Upper lobe of right lung (tissue), 1 donor: ENCODE results near the gene SLC15A3. TPM values are rescaled to one million over a fixed set of nuclear protein-coding genes. Genes with fewer than 3 reads are reported as not detected.

Experiments
- ATAC-seq: fragments of 200-7000 bp; cut with Tn5 transposase; one replicate; pipeline ENCODE4 v1.9.1; 2020; ENCODE audit warnings: mild to moderate bottlenecking, moderate library complexity
- DNase-seq: peaks from one replicate; pipeline ENCODE4 v3.0.0-alpha.2; 2020
- H3K27ac ChIP-seq: fragments of 200-600 bp; one replicate; pipeline ENCODE4 v1.8.0; 2022
- H3K27me3 ChIP-seq: fragments of 200-600 bp; one replicate; pipeline ENCODE4 v1.8.0; 2022; ENCODE audit warnings: mild to moderate bottlenecking
- H3K36me3 ChIP-seq: fragments of 200-600 bp; one replicate; pipeline ENCODE4 v1.8.0; 2022
- H3K4me1 ChIP-seq: fragments of 200-600 bp; one replicate; pipeline ENCODE4 v1.8.0; 2022
- H3K4me3 ChIP-seq: fragments of 200-600 bp; one replicate; pipeline ENCODE4 v1.8.0; 2022; ENCODE audit warnings: mild to moderate bottlenecking
- H3K9me3 ChIP-seq: fragments of 200-600 bp; one replicate; pipeline ENCODE4 v1.8.0; 2022
- CTCF ChIP-seq: fragments of 200-600 bp; IDR thresholded peaks from one replicate; pipeline ENCODE4 v1.8.0; 2022; ENCODE audit warnings: antibody characterized with exemption
- intact Hi-C: fragments of 100-400 bp; cut with DNase I; formaldehyde crosslinking; loops from one replicate; pipeline ENCODE4 v1.11.0; 2022
- total RNA-seq: library from RNA; stranded (reverse); fragmentation: NEBNext Ultra II Directional; extraction: Animal tissue kit (Norgen Biotek cat#: 25700); gene quantifications from one replicate; pipeline ENCODE4 v1.2.1, GENCODE V29; 2021
- donor health status: DM: no; HTN: yes; CAD: no; lungs with severe emphysema.

SLC15A3 gene
- total RNA-seq, 1 donor from 2014 or later, result 139 TPM

- H3K36me3 ChIP-seq, result peaks cover 24% of the 10 kb centered on the region
- no peak overlapping the region for H3K4me3 ChIP-seq
- intact Hi-C loops, result no loop called here
- H3K27me3 ChIP-seq, result no peaks in the 10 kb centered on the region
- no peaks in the 10 kb centered on the region for H3K9me3 ChIP-seq
- no peak for DNase-seq
- TF ChIP-seq CTCF, result no peak
- H3K27ac ChIP-seq, result no peak overlapping the region
- no peak for ATAC-seq
- peaks cover 19% of the 10 kb centered on the region for H3K4me1 ChIP-seq
These were observed 5.2 kb downstream of the SLC15A3 start for GRCh38 chr11:60946601-60947264.

- intact Hi-C loops, result no loop called here
- Histone ChIP-seq H3K27me3 (no peaks in the 10 kb centered on the region), H3K9me3 (no peaks in the 10 kb centered on the region), H3K36me3 (peaks cover 35% of the 10 kb centered on the region), H3K4me3 (no peak overlapping the region), H3K27ac (no peak overlapping the region), H3K4me1 (peaks cover 14% of the 10 kb centered on the region)
- ATAC-seq (no peak), DNase-seq (no peak)
- TF ChIP-seq CTCF, result no peak
These were observed 6.7 kb downstream of the SLC15A3 start for GRCh38 chr11:60945295-60945667.

GRCh38 chr11:60944490-60945294 is 7.3 kb downstream of the SLC15A3 start:
- H3K4me1 ChIP-seq, result peaks cover 12% of the 10 kb centered on the region
- intact Hi-C loops, result no loop called here
- no peak overlapping the region for H3K27ac ChIP-seq
- peak; percentile 27 for TF ChIP-seq CTCF
- H3K9me3 ChIP-seq, result no peaks in the 10 kb centered on the region
- H3K4me3 ChIP-seq, result no peak overlapping the region
- H3K36me3 ChIP-seq, result peaks cover 35% of the 10 kb centered on the region
- H3K27me3 ChIP-seq, result no peaks in the 10 kb centered on the region
- DNase-seq (no peak), ATAC-seq (peak; percentile 59)

GRCh38 chr11:60942970-60943565 is 8.9 kb downstream of the SLC15A3 start:
- Histone ChIP-seq H3K36me3 (peaks cover 47% of the 10 kb centered on the region), H3K9me3 (no peaks in the 10 kb centered on the region), H3K27ac (no peak overlapping the region), H3K4me3 (no peak overlapping the region), H3K4me1 (peaks cover 10% of the 10 kb centered on the region), H3K27me3 (no peaks in the 10 kb centered on the region)
- DNase-seq, result no peak
- ATAC-seq, result peak; percentile 64
- intact Hi-C loops, result no loop called here
- no peak for TF ChIP-seq CTCF

- Histone ChIP-seq H3K4me1 (peaks cover 11% of the 10 kb centered on the region), H3K36me3 (peaks cover 53% of the 10 kb centered on the region), H3K4me3 (no peak overlapping the region), H3K27me3 (no peaks in the 10 kb centered on the region), H3K9me3 (no peaks in the 10 kb centered on the region), H3K27ac (no peak overlapping the region)
- TF ChIP-seq CTCF, result no peak
- ATAC-seq (no peak), DNase-seq (no peak)
- intact Hi-C loops, result no loop called here
These were observed 9.8 kb downstream of the SLC15A3 start for GRCh38 chr11:60942219-60942618.
